Jurkat, Clone E6-1 (cell line): ENCODE results near the gene ARRDC2.
"Not testable (repeated sequence)": the region's sequence is repeated elsewhere in the genome, so short reads cannot be mapped to it uniquely, and the experiment has no call there.

Experiments
- DNase-seq: peaks from one replicate; pipeline ENCODE4 v3.0.0-alpha.2; 2011; ENCODE audit warnings: low read depth, low spot score
- H3K4me3 ChIP-seq: 2 replicates; pipeline ENCODE4 v1.5.1; 2011; ENCODE audit warnings: mild to moderate bottlenecking, low read length, control low read depth, moderate library complexity

The ARRDC2 gene

GRCh38 chr19:18010149-18010548 lies 2.2 kb downstream of the ARRDC2 start:
- no peak overlapping the region for H3K4me3 ChIP-seq
- DNase-seq = no peak

GRCh38 chr19:18013210-18014111 lies 5.5 kb downstream of the ARRDC2 start:
- H3K4me3 ChIP-seq = no peak overlapping the region
- no peak for DNase-seq

GRCh38 chr19:18014197-18014596 lies 6.2 kb downstream of the ARRDC2 start:
- no peak overlapping the region for H3K4me3 ChIP-seq
- DNase-seq = no peak

GRCh38 chr19:18016209-18016910 lies 8.4 kb downstream of the ARRDC2 start:
- DNase-seq = no peak
- no peak overlapping the region for H3K4me3 ChIP-seq

GRCh38 chr19:18017275-18018083 lies 9.5 kb downstream of the ARRDC2 start:
- no peak for DNase-seq
- H3K4me3 ChIP-seq = no peak overlapping the region

- no peak for DNase-seq
- no peak overlapping the region for H3K4me3 ChIP-seq
These were observed 12.5 kb downstream of the ARRDC2 start for GRCh38 chr19:18020212-18021085.

- DNase-seq = no peak
- H3K4me3 ChIP-seq = no peak overlapping the region
These were observed 13.3 kb downstream of the ARRDC2 start for GRCh38 chr19:18021121-18021755.

- H3K4me3 ChIP-seq = peak overlapping the region; percentile 44
- peak; percentile 81 for DNase-seq
These were observed 15.8 kb downstream of the ARRDC2 start for GRCh38 chr19:18023622-18024251.

GRCh38 chr19:18027151-18027550 lies 19.2 kb downstream of the ARRDC2 start:
- H3K4me3 ChIP-seq = no peak overlapping the region
- DNase-seq = no peak

GRCh38 chr19:18029617-18030338 lies 21.8 kb downstream of the ARRDC2 start:
- H3K4me3 ChIP-seq = no peak overlapping the region
- DNase-seq = no peak

- DNase-seq, H3K4me3 ChIP-seq: not testable (repeated sequence)
These were observed 23.4 kb downstream of the ARRDC2 start for GRCh38 chr19:18031401-18031800.

GRCh38 chr19:18032102-18032501 lies 24.1 kb downstream of the ARRDC2 start:
- not testable (repeated sequence) for H3K4me3 ChIP-seq, DNase-seq

- H3K4me3 ChIP-seq = no peak overlapping the region
- DNase-seq = no peak
These were observed 33.1 kb downstream of the ARRDC2 start for GRCh38 chr19:18041054-18041453.

GRCh38 chr19:18043676-18044075 lies 35.7 kb downstream of the ARRDC2 start:
- no peak overlapping the region for H3K4me3 ChIP-seq
- no peak for DNase-seq

- DNase-seq = peak; percentile 68
- H3K4me3 ChIP-seq = peak overlapping the region; percentile 42
These were observed 36.9 kb downstream of the ARRDC2 start for GRCh38 chr19:18044825-18045304.

GRCh38 chr19:18045307-18046050 lies 37.5 kb downstream of the ARRDC2 start:
- peak overlapping the region; percentile 42 for H3K4me3 ChIP-seq

More at GRCh38 chr19:18045307-18046050, 37.5 kb downstream of the ARRDC2 start:
- no peak for DNase-seq
